WI38 (cell line): ENCODE data around the gene PDF.

Source experiments
- H3K4me3 ChIP-seq: 2 replicates; pipeline ENCODE4 v1.5.1; 2011; ENCODE audit warnings: low read depth, mild to moderate bottlenecking, control low read depth, low read length
- CTCF ChIP-seq: IDR thresholded peaks from 2 replicates; pipeline ENCODE4 v1.5.1; 2012; ENCODE audit warnings: low read depth, mild to moderate bottlenecking, control low read depth, low read length

PDF gene

GRCh38 chr16:69350536-69351133 lies 20.2 kb upstream of the PDF start:
- no peak for TF ChIP-seq CTCF
- H3K4me3 ChIP-seq: no peak overlapping the region

GRCh38 chr16:69349536-69349935 lies 19.1 kb upstream of the PDF start:
- no peak for TF ChIP-seq CTCF
- H3K4me3 ChIP-seq: no peak overlapping the region

DNA sequence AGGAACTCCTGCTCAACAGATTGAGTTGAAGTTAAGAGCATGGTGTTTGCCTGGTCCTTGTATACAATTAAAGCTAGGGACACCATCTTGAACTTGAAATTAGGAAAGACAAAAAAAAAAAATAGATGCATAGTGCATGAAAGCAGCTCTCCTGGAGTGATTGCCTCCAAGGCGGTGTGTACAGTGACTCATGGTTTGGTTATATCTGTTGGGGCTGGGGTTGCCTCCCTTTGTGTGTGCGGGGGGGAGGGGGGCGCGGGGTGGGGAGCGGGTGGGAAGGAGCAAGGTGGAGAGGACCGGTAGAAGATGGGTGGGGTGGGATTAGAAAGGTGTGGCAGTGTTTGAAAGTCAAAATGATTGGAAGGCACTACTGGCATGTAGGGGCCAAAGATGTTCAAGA lies 17.8 kb upstream of the PDF start:
- H3K4me3 ChIP-seq: no peak overlapping the region
- no peak for TF ChIP-seq CTCF

GRCh38 chr16:69346683-69347082 lies 16.3 kb upstream of the PDF start:
- TF ChIP-seq CTCF: no peak
- H3K4me3 ChIP-seq: no peak overlapping the region

DNA sequence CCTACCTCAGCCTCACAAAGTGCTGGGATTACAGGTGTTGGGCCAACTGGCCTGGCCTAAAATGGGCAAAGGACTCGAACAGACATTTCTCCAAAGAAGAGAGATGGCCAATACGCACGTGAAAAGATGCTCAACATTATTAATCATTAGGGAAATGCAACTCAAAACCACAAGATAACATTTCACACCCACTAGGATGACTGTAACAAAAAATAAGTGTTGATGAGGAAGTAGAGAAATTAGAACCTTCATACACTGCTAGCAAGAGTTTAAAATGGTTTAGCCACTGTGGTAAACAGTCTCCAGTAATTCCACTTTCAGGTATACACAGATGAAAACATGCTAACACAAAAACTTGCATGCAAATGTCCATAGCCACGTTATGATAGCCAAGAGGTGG lies 15.5 kb upstream of the PDF start:
- TF ChIP-seq CTCF: no peak
- no peak overlapping the region for H3K4me3 ChIP-seq

DNA sequence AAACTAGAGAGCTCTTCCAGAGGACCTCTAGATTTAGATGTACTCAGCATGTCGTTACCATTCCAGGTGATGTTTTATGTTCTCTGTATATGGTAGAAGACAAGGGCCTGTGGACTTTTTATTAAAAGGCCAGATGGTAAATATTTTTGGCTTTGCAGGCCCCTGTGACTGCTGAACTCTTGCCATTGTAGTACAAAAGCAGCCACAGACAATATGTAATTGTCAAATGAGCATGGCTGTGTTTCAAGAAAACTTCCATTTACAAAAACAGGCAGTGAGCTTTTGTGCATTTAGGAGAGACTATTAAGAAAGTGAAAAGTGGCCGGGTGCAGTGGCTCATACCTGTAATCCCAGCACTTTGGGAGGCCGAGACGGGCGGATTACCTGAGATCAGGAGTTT lies 13.8 kb upstream of the PDF start:
- no peak overlapping the region for H3K4me3 ChIP-seq
- TF ChIP-seq CTCF: no peak

DNA sequence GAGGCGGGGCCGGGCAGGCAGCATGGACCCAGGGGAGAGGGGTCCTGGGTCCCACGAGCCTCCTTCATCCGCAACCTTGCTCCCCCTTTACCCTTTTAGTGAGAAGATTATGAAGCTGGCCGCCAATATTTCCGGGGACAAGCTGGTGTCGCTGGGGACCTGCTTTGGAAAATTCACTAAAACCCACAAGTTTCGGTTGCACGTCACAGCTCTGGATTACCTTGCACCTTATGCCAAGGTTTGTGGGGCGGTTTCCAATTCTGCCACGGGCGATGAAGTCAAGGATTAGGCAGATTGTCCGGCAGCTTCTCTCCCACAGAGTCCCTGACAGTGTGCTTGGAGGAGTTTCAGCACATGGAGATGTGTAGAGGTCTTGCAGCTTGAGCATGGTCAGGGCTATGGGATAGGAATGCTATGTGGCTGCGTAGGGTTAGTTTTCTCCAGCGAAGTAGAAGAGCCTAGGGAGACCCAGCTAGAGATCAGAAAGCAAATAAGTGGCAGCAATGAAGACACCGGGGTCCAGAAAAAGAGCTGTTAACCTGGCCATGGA lies 9.8 kb upstream of the PDF start:
- peak overlapping the region; percentile 99 for H3K4me3 ChIP-seq
- no peak for TF ChIP-seq CTCF
